OCI-LY3 (cell line): ENCODE results near the gene PPP6R2.

Experiments
- H2AFZ ChIP-seq: fragments of 200-600, 300-600 bp; shearing (Covaris generic); 2 replicates; pipeline ENCODE4 v1.6.0; 2014; ENCODE audit warnings: antibody characterized with exemption, low read depth, low read length
- H3K27ac ChIP-seq: fragments of 200-600, 300-600 bp; sonication (generic); 2 replicates; pipeline ENCODE4 v1.5.1; 2014; ENCODE audit warnings: mild to moderate bottlenecking, low read length, moderate library complexity, mixed read lengths
- H3K27me3 ChIP-seq: fragments of 200-600, 300-600 bp; sonication (generic); 2 replicates; pipeline ENCODE4 v1.6.1; 2014; ENCODE audit warnings: low read depth, low read length, mixed read lengths
- H3K36me3 ChIP-seq: fragments of 200-600, 300-600 bp; sonication (generic); replicated peaks from 2 replicates; pipeline ENCODE3; 2014; ENCODE audit warnings: low read depth, low read length, mixed read lengths
- H3K4me1 ChIP-seq: fragments of 300-600, 200-600 bp; sonication (generic); 2 replicates; pipeline ENCODE4 v1.6.1; 2014; ENCODE audit warnings: low read length, mixed read lengths
- H3K4me2 ChIP-seq: fragments of 200-600, 300-600 bp; sonication (generic); 2 replicates; pipeline ENCODE4 v1.6.1; 2014; ENCODE audit warnings: low read length, mixed read lengths
- H3K4me3 ChIP-seq: fragments of 300-600, 200-600 bp; sonication (generic); 2 replicates; pipeline ENCODE4 v1.5.1; 2014; ENCODE audit warnings: antibody characterized with exemption, mild to moderate bottlenecking, low read length, moderate library complexity
- H3K79me2 ChIP-seq: fragments of 300-600, 200-600 bp; shearing (Covaris generic); 2 replicates; pipeline ENCODE4 v1.6.1; 2014; ENCODE audit warnings: mild to moderate bottlenecking, low read length, mixed read lengths
- H3K9ac ChIP-seq: fragments of 300-600, 200-600 bp; shearing (Covaris generic); 2 replicates; pipeline ENCODE4 v1.6.0; 2014; ENCODE audit warnings: mild to moderate bottlenecking, low read length, moderate library complexity
- H3K9me3 ChIP-seq: fragments of 200-600, 300-600 bp; shearing (Covaris generic); 2 replicates; pipeline ENCODE4 v1.6.1; 2014; ENCODE audit warnings: low read length, mixed read lengths; ENCODE audit not compliant: insufficient read depth
- H4K20me1 ChIP-seq: fragments of 200-600, 300-600 bp; sonication (generic); 2 replicates; pipeline ENCODE4 v1.6.1; 2016; ENCODE audit warnings: low read length, mixed read lengths; ENCODE audit not compliant: insufficient read depth
- CTCF ChIP-seq: fragments of 200-600, 300-600 bp; sonication (generic); IDR thresholded peaks from 2 replicates; pipeline ENCODE4 v1.5.1; 2014; ENCODE audit warnings: antibody characterized with exemption, low read length, low read depth
- EZH2phosphoT487 ChIP-seq: fragments of 200-600 bp; shearing (Covaris generic); IDR thresholded peaks from 2 replicates; pipeline ENCODE4 v1.6.1; 2018; ENCODE audit warnings: antibody characterized with exemption, mixed run types, low read depth

The PPP6R2 gene

GRCh38 chr22:50486561-50487289 is 143.6 kb downstream of the PPP6R2 start, which contains the start of gene MIOX:
Gene MIOX, plus strand, starts transcription at chr22:50486859. Its CDS starts 39 bp downstream, at chr22:50486898.
- Histone ChIP-seq H3K27me3 (no peaks in the 10 kb centered on the region), H4K20me1 (no peaks in the 10 kb centered on the region), H3K4me3 (peak within 1 kb of the TSS; percentile 36; the same call in 1 of the 2 replicates), H3K36me3 (no peaks in the 10 kb centered on the region), H3K9me3 (no peaks in the 10 kb centered on the region), H3K4me2 (peak within 1 kb of the TSS; percentile 48), H3K79me2 (no peaks in the 10 kb centered on the region), H3K27ac (no peak within 1 kb of the TSS), H3K4me1 (peaks cover 6% of the 10 kb centered on the region; the same call in 1 of the 2 replicates), H3K9ac (peak within 1 kb of the TSS; percentile 17; the same call in 1 of the 2 replicates), H2AFZ (peak within 1 kb of the TSS; percentile 83)
- TF ChIP-seq CTCF (no peak), EZH2phosphoT487 (no peak)

- H3K79me2 ChIP-seq: no peaks in the 10 kb centered on the region
- peak overlapping the region; percentile 48 for H3K4me2 ChIP-seq
- no peaks in the 10 kb centered on the region for H3K27me3 ChIP-seq
- H3K4me1 ChIP-seq: peaks cover 6% of the 10 kb centered on the region; the same call in 1 of the 2 replicates
- TF ChIP-seq EZH2phosphoT487: no peak
- no peak for TF ChIP-seq CTCF
- H3K9ac ChIP-seq: no peak overlapping the region
- no peaks in the 10 kb centered on the region for H3K9me3 ChIP-seq
- H3K4me3 ChIP-seq: peak overlapping the region; percentile 36; the same call in 1 of the 2 replicates
- H3K36me3 ChIP-seq: no peaks in the 10 kb centered on the region
- no peak overlapping the region for H3K27ac ChIP-seq
- peak overlapping the region; percentile 83; the same call in 1 of the 2 replicates for H2AFZ ChIP-seq
- H4K20me1 ChIP-seq: no peaks in the 10 kb centered on the region
Measured at GRCh38 chr22:50487290-50488005, 144.3 kb downstream of the PPP6R2 start.

GRCh38 chr22:50488006-50488677 is 145.0 kb downstream of the PPP6R2 start:
- H3K4me3 ChIP-seq: no peak overlapping the region
- no peak overlapping the region for H3K27ac ChIP-seq
- no peaks in the 10 kb centered on the region for H3K36me3 ChIP-seq
- H3K27me3 ChIP-seq: no peaks in the 10 kb centered on the region
- no peaks in the 10 kb centered on the region for H4K20me1 ChIP-seq
- 0 out of 2 replicates have a peak overlapping the region, but pooled peaks have one; percentile 13 for H2AFZ ChIP-seq
- H3K9ac ChIP-seq: no peak overlapping the region
- no peaks in the 10 kb centered on the region for H3K79me2 ChIP-seq
- H3K4me2 ChIP-seq: 0 out of 2 replicates have a peak overlapping the region, but pooled peaks have one; percentile 48
- H3K4me1 ChIP-seq: peaks cover 6% of the 10 kb centered on the region; the same call in 1 of the 2 replicates
- no peak for TF ChIP-seq CTCF
- no peak for TF ChIP-seq EZH2phosphoT487
- H3K9me3 ChIP-seq: no peaks in the 10 kb centered on the region

GRCh38 chr22:50488886-50489285 is 145.8 kb downstream of the PPP6R2 start:
- Histone ChIP-seq H3K9me3 (no peaks in the 10 kb centered on the region), H2AFZ (no peak overlapping the region), H4K20me1 (no peaks in the 10 kb centered on the region), H3K4me2 (no peak overlapping the region), H3K79me2 (no peaks in the 10 kb centered on the region), H3K4me1 (peaks cover 6% of the 10 kb centered on the region; the same call in 1 of the 2 replicates), H3K27ac (no peak overlapping the region), H3K9ac (no peak overlapping the region), H3K36me3 (no peaks in the 10 kb centered on the region), H3K4me3 (no peak overlapping the region), H3K27me3 (no peaks in the 10 kb centered on the region)
- TF ChIP-seq EZH2phosphoT487 (no peak), CTCF (no peak)
